SK-MEL-5 (cell line): ENCODE measurements around the gene DENND1A. TPM values are rescaled to one million over a fixed set of nuclear protein-coding genes. Genes with fewer than 3 reads are reported as not detected.
A peak's percentile ranks its signal among the peaks of the same experiment; 100 is the strongest.

Experiments
- DNase-seq: peaks from one replicate; pipeline ENCODE4 v3.0.0-alpha.2; 2016; ENCODE audit warnings: low read depth, low spot score
- in situ Hi-C: cut with HindIII; loops from 2 replicates; pipeline ENCODE4 v1.10.0; 2016; ENCODE audit warnings: low sequenced_read_pairs, high pct_unique_total_duplicates, low pct_unique_long_range_greater_than_20kb
- total RNA-seq: library from RNA; depleted of rRNA; stranded (reverse); fragments of >200 nt; shearing (Covaris generic); gene quantifications from 2 replicates; pipeline ENCODE4 v1.2.3, GENCODE V29; 2014

DENND1A gene
- total RNA-seq, 1 experiment from 2014 or later, result 30.4 TPM

DNA sequence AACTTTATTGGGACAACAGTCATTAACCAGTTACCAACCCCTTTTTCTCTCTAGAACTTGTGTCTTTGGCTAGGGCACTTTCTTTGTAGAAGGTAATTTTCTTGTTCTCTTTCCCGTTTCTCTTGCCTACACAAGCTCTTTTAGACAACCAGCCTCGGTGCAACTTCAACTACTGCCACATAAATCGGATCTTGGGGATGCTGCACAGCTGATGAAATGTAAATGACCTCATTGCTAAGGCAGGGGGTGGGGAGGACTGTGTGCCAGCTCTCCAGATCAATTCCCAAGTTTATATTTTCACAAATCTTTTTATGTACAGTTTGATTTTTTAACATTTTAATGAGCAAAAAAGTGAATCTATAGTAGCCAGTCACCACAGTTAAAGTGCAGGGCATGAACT is 157.6 kb downstream of the DENND1A start:
- in situ Hi-C loops, result no loop called here
- no peak for DNase-seq

DNA sequence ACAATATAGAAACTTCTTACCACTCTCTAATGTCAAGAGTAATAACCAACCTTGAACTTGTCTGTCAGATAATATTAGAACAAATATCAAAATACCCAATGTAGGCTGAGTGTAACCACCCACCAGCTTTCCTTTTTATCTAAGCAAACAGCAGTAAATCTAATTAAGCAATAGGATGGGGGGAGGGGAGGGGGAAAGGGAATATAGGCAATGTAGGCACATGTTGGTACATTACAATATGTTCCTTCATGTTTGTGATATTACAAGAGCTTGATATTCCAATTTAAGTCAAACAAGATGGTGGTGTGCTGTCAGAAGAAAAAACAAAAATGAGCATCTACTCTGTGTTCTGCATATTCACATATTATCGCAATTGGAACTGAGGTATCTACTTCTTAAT is 158.2 kb downstream of the DENND1A start:
- in situ Hi-C loops, result no loop called here
- DNase-seq, result no peak

DNA sequence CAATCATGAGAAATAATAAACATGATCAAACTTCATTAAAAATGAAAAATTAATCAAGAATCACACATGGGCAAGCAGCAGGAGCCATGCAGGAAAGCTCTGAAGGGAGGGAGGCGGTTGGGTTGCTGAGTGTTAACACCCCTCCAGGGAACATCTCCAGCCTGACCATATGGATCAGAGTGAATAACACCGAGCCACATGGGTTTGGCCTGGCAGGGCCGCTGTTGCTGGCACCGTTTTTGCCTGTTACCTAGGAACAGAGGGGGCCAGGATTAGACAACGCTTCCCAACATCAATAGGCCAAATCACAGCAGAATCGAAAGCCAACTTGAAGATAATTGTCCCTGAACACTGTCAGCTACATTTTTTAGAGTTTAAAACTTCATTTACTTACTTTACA is 160.2 kb downstream of the DENND1A start:
- in situ Hi-C loops, result no loop called here
- no peak for DNase-seq

DNA sequence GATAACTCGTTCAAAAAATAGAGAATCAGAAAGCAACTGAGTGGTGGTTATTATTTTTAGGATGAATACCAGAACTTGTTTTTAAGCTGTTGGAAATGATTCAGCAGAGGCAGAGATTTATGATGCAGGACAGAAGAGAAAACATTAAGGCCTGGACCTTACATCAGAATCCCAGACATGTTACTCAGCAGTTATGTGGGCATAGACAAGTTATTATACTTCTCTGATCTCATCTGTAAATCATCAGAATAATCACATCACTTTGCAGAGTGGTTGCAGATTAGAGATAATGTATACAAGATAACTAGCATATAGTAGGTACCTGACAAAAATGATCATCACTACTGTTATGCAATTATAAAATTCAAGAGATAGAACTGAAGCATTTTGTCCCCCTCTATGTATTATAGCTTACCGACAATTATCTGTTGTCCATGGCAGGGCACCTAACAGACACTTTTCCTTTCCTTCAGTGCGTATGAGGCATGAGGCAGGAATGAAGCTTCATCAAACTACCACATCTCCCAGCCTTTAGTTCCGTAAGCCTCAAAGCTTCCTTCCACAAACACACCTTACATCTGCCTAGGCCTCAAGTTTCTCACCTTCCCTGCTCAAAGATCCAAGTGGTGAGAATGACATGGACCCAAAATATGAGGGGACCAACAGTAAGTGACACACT is 165.9 kb downstream of the DENND1A start:
- no peak for DNase-seq
- in situ Hi-C loops, result no loop called here

DNA sequence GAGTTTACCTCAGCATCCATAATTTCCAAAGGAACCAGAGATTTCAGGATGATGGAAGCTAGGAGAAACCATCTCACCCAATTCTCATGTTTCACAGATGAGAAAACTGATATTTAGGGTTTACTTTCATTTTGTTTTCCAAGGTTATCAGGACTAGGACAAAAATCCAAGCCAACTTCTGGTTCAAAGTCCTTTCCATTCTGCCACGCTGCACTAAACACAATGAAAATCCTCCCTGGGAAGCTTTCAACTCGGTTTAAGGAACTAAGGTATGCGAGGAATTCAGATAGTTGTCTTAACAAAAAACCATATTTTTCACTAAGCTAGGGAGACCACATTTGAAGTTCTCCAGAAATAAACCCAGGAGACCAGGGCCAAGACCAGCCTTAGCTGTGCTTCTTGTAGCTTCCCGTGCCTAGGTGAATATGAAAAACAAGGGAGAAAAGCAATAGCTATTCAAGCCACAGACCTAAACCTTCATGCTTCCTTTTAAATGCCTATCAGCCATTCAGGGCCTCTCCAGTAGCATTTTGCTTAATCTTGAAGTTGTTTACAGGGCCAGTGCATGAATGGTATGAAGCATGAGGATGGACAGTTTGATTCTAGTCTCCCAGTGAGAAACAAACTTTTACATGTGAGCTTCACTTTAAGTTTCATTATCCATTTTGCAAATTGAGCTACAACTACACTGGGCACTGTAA is 167.9 kb downstream of the DENND1A start:
- in situ Hi-C loops, result no loop called here
- DNase-seq, result no peak

DNA sequence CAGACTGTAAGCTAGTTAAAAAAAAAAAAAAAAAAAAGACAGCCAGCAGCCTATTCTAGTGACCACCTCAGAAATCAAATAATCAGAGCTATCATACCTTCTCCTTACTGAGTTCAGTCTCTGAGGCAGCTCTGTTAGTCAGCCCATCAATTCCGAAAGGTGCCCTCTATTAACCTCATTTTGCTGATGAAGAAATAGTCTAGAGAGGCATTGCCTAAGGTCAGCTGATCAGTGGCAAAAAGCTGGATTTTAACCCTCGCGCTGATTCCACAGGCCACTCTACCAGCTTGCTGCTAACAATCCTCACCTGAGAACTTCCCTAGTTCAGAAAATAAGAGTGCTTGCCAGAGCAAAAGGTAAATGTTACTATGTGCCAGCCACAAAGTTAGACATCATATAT is 172.0 kb downstream of the DENND1A start:
- in situ Hi-C loops, result no loop called here
- DNase-seq, result no peak

DNA sequence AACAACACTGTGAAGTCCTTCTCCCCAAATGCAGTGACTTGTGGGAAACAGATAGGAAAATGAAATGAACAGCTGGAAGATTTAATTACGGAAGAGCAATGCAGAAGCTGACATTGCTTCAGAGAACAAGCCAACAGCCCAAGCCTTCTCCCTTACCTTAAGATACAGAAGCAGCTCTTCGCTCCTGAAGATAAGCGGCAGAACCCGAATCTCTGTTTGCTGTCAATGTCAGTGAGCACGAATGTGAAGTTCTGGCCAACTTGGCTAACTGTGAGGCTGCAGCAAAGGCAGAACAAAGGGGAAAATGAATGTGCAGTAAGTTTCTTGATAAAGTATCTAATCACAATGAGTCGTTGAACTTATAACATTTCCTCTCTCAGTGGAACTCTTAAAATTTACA is 172.4 kb downstream of the DENND1A start:
- in situ Hi-C loops, result no loop called here
- no peak for DNase-seq

DNA sequence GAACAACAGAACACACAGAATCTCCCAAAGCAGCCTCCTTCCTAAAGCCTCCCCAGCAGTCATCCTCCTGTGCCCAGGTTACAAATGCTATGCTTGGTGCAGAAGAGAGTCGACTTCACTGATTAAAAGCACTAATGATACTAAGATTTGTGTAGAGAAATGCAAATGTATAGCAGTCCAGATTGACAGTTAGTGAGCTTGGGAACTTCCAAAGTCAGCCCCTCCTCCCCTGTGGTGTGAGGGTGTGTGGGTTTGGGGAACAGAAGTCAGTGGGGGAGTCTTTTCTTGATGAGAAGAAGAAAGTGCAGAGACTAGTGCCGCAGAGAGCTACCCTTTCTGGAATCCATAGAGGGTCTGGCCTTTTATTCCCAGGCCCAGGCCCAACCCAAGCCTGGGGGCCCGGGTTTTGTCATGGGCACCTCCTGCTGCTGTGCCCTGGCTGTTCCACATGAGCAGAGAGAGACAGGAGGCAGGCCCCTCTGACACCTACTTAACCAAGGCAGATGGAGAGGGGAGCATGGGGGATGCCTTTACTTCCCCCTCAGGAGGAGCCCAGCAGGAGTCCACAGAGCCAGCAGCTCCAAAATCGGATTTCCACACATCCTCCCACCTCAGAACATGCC is 173.3 kb downstream of the DENND1A start:
- in situ Hi-C loops, result no loop called here

DNA sequence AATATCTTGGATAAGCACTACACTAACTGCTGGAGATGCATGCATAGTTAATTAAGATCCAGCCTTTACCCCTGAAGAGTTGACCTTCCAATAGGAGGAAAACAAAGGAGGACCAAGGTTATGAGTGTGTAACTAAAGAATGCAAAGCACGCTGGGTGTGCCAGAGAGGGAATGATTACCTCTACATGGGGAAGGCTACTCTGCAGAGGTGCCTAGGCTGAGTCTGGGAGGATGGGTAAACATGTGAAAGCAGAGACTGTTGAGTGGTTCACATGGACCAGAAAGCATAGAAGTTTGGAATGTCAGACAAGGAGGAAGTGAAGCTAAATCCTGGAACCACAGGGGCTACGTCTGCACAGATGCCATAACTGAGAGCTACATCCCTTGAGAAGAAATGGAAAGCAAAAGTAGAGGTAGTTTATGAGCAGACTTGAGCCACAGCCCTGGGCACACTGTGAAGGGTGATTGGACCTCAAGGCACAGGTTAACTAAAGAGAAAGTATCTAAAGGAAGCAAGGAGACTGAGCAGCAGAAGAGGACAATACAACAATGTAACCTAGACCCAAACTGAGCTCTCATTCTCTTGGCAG is 176.2 kb downstream of the DENND1A start:
- in situ Hi-C loops, result no loop called here
- DNase-seq, result no peak

More for the DNA sequence above, 173.3 kb downstream of the DENND1A start:
- DNase-seq, result no peak

DNA sequence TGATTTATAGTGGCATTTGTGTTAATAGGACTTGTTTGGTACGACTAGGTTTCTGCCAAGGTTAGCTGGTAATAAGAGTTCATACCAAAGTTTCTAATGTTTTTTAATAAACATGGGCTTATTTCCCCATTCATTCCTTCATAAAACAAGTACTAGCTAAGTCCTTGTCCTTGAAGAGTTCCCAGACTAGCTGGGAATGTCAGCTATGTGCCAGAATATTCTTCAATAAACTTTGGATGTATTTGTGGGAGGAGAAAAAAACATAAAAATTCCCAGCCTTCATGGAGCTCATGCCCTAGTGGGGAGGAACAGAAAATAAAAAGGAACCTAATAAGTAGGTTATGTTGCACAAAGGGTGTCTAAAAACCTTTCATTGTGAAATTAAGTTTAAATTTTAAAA is 176.9 kb downstream of the DENND1A start:
- no peak for DNase-seq
- in situ Hi-C loops, result no loop called here

DNA sequence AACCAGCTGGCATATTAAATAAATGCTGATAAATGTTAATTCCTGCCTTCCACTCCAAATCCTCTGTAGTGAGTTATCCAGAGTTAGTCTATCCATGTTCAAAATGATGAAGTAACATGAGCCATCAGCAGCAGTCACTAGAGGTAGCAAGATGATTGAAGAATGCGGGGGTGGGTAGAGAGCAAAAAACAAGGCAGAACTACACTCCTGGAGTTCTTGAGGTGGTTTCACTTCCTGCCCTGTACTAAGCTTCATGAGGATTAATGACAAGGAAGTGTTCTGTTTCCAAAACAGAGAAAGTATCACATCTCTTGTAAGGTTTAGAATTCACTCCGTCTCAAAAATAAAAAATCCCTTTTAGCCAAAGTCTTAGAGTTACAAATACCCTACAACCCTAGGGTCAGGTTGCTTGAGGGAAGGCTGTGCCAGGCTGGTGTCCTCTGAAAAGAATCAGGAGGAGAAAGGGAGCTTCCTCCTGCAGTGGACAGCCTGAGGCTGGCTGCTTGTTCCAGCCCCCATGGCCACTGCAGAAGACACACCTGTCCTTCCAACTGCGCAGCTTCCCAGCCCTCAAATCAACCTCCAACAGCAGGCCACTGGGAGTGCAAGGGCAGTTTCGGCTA is 180.2 kb downstream of the DENND1A start:
- DNase-seq, result peak; percentile 36
- in situ Hi-C loops, result no loop called here

DNA sequence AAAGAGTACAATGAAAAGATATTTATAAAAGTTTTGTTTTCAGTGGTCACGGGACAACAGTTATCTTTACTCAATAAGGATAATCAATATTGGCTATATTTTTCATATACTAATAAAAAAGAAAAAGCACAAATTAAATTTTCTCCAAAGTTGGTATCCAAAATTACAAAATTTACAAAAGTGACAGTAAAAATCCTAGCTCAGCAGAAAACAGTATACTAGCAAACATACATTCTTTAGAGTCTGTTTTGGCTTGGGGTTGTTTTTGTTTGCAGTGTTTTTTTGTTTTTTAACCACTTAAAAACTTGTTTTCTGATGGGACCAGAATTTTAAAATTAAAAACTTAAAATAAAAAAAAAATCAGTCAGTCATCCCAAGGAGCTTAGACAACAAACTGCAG is 183.2 kb downstream of the DENND1A start:
- no peak for DNase-seq
- in situ Hi-C loops, result no loop called here

DNA sequence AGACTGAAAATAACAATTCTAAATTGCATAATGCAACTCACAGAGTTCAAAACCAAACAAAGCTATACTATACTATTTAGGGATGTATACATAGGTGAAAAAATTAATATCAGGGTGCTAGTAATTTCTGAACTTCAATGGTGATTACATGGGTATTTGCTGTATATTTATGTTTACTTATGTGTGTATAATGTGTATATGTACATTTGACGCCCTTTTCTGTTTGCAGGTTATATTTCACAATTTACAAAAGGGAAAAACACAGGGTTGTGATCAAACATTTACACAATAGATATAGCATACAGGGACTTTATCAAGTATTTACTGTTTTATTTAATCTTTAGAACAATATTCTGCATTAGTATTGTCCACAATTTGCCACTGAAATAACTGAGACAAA is 184.0 kb downstream of the DENND1A start:
- no peak for DNase-seq
- in situ Hi-C loops, result no loop called here

DNA sequence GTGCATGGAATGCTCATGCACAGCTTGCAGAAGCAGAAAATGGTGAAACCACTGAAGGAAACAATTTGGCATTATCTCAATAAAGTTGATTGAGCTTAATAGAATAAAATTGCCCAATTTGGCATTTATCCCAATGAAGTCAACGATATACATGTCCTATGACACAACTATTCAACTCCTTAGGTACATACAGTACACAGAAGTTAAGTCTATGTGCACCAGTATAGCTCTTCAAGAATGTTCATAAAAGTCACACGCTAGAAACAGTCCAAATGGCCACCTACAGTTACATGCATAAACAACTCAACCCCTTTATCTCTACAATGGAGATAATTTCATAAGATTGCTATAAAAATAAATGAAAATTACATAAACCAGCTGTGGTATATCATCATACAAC is 184.5 kb downstream of the DENND1A start:
- DNase-seq, result no peak
- in situ Hi-C loops, result no loop called here

DNA sequence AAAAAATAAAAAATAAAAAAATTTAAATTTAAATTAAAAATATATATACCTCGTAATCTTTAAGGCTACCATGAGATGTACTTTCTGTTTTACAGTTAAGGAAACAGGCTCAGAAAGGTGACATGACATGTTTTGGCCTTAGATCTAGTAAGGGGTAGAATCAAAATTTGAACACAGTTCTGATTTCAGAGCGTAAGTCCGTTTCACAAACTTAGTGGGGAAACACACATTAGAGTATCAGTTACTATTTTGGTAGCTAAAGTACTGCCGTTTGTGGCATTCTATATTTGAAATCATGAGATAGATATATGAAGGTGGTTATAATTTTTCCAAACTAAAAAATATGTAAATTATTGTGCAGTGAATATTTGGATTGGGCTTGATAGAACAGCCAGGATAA is 186.2 kb downstream of the DENND1A start:
- no peak for DNase-seq
- in situ Hi-C loops, result no loop called here

DNA sequence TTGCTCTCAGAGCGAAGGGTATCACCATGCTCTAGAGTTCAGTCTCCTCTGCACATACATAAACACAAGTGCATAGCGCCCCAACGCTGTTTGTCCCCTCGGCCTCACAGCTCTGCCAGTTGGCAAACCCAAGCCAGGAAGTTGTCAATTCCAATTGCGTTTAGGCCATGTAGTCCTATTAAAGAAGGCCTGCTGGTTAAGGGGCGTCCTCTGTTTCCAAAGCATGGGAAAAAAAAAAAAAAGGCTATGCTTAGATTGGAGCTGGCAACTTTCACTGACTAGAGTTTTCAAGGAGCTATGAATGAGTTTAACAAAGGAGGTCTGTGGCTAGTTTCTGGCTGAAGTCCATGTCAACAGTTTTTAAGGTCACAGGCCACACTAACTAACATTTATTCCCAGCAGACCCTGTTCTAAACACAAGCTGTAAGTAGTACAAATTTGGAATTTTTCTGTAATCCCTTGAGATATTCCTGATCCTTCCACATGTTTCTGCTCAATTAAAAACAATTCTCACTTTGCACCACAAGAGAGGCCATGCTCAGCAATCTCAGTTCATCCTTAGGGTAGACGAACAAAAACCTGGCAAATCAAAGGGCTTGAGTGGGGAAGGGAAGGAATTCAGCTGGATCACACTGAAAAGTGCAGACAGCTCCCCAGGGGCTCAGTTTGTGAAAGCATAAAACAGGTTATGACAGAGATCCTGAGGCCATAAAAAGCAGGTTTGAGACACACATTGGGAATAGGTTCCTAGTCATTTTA is 187.7 kb downstream of the DENND1A start:
- in situ Hi-C loops, result no loop called here
- peak; percentile 92 for DNase-seq

DNA sequence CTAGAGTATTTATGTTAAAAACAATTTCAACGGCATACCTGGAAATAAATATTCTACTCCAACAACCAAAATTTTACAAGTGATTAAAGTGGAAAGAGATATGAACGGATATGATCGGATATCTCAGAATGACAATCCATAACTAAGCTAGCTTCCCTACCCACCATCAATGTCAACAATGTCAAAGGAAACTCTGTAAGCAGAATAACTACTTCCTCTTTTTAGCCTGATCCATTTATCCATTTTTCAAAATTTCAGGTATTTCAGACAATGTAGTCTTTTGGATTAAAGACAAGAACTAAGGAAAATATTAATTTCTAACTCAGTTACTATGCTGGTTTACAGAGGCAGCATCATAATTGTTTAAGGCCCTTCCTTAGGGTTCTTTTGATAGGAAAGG is 188.7 kb downstream of the DENND1A start:
- no peak for DNase-seq
- in situ Hi-C loops, result no loop called here

DNA sequence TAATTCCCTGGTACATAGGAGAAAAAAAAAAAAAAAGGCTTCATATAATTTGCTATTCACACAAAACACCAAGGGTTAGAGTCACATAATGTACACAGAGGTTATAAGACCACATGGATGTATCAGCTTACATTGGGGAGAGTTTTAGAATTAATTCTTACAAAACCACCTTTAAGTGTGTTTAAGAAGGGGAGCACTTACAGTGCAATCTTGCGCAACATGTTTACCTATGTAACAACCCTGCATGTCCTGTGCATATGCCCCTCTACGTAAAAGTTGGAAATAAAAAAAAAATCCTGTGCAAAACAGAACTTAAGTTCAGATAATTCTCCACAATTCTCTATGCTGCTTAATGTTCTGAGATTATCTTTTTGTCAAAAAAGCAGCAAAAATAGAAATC is 190.0 kb downstream of the DENND1A start:
- DNase-seq, result no peak
- in situ Hi-C loops, result no loop called here
